AG04449 (cell line): ENCODE results near the gene CFAP126.

Experiments used
- CTCF ChIA-PET: fragments of 350-600 bp; formaldehyde crosslinking; extraction: SDS; loops from one replicate; lab custom pipeline; 2021; ENCODE audit warnings: antibody characterized with exemption; lab: Yijun Ruan, JAX
- POLR2A ChIA-PET: fragments of 400-600, 350-600 bp; formaldehyde crosslinking; extraction: SDS; loops from one replicate; lab custom pipeline; 2020; ENCODE audit warnings: antibody characterized with exemption, inconsistent platforms; lab: Yijun Ruan, JAX
- DNase-seq: peaks from one replicate; pipeline ENCODE4 v3.0.0-alpha.2; 2010; ENCODE audit warnings: low read depth, low spot score
- H3K4me3 ChIP-seq: 2 replicates; pipeline ENCODE4 v1.5.1; 2011; ENCODE audit warnings: low read depth, mild to moderate bottlenecking, control low read depth, low read length
- CTCF ChIP-seq: IDR thresholded peaks from one replicate; pipeline ENCODE4 v1.5.1; 2011; ENCODE audit warnings: mild to moderate bottlenecking, moderate library complexity, low read length, control low read depth, inconsistent platforms; ENCODE audit not compliant: insufficient read depth; ENCODE audit errors: missing control alignments

Gene CFAP126

GRCh38 chr1:161379071-161379470 is 11.4 kb upstream of the CFAP126 start:
- ChIA-PET POLR2A (no interaction called here), CTCF (interaction anchor here (0.7 to 9.4 kb wide), 9 partner anchors 11 to 214 kb away, joined by 3 to 270 read pairs (median 10); partner anchors contain the start of genes APOA2, CFAP126, NDUFS2 and TOMM40L)
- no peak for TF ChIP-seq CTCF
- DNase-seq = no peak
- no peak overlapping the region for H3K4me3 ChIP-seq

GRCh38 chr1:161378014-161378413 is 10.3 kb upstream of the CFAP126 start:
- no peak for DNase-seq
- no peak for TF ChIP-seq CTCF
- no peak overlapping the region for H3K4me3 ChIP-seq
- CTCF ChIA-PET = interaction anchor here (0.7 to 9.4 kb wide), 4 partner anchors 10 to 186 kb away, joined by 4 to 270 read pairs (median 7); partner anchors contain the start of genes APOA2, CFAP126 and TOMM40L
- POLR2A ChIA-PET = no interaction called here

GRCh38 chr1:161374373-161374772 is 6.7 kb upstream of the CFAP126 start:
- ChIA-PET POLR2A (no interaction called here), CTCF (interaction anchor here (0.7 to 3.1 kb wide), 18 partner anchors 9 to 182 kb away, joined by 3 to 64 read pairs (median 4); partner anchors contain the start of genes ADAMTS4, APOA2, SDHC and TOMM40L)
- H3K4me3 ChIP-seq = no peak overlapping the region
- no peak for DNase-seq
- TF ChIP-seq CTCF = peak; percentile 11

GRCh38 chr1:161373442-161373841 is 5.8 kb upstream of the CFAP126 start:
- ChIA-PET POLR2A (no interaction called here), CTCF (interaction anchor here (1.0 to 3.1 kb wide), 5 partner anchors 10 to 181 kb away, joined by 3 to 64 read pairs (median 16); partner anchors contain the start of gene TOMM40L)
- no peak for DNase-seq
- H3K4me3 ChIP-seq = no peak overlapping the region
- no peak for TF ChIP-seq CTCF

- ChIA-PET CTCF (no interaction called here), POLR2A (no interaction called here)
- H3K4me3 ChIP-seq = no peak overlapping the region
- DNase-seq = no peak
- no peak for TF ChIP-seq CTCF
These were observed 2.5 kb downstream of the CFAP126 start for GRCh38 chr1:161365207-161365606.

GRCh38 chr1:161364332-161364731 is 3.3 kb downstream of the CFAP126 start:
- no peak for TF ChIP-seq CTCF
- DNase-seq = no peak
- H3K4me3 ChIP-seq = no peak overlapping the region
- CTCF ChIA-PET = interaction anchor here (1.7 kb wide), 1 partner anchor 18 kb away, joined by 10 read pairs; no protein-coding TSS in a partner anchor
- POLR2A ChIA-PET = no interaction called here
